MCF 10A (cell line): ENCODE measurements around the gene FLT4. TPM values are rescaled to one million over a fixed set of nuclear protein-coding genes. Genes with fewer than 3 reads are reported as not detected.

Experiments used
- BruUV-seq: library from RNA; stranded (reverse); fragments of 400-500 nt; replicated peaks from 2 replicates; lab custom pipeline; 2021; lab: Mats Ljungman, UMichigan
- CTCF ChIA-PET: fragments of 300-600 bp; sonication (Branson Sonifier 250); formaldehyde crosslinking; extraction: SDS; loops from one replicate; lab custom pipeline; 2021; ENCODE audit warnings: antibody characterized with exemption, inconsistent platforms; lab: Yijun Ruan, JAX
- POLR2A ChIA-PET: fragments of 300-600, 350-650 bp; sonication (Branson Sonifier 250); formaldehyde crosslinking; extraction: SDS; loops from one replicate; lab custom pipeline; 2020; ENCODE audit warnings: antibody characterized with exemption, inconsistent platforms; lab: Yijun Ruan, JAX
- DNase-seq: peaks from one replicate; pipeline ENCODE4 v3.0.0-alpha.2; 2018; ENCODE audit not compliant: unreplicated experiment
- H3K27ac Mint-ChIP-seq: one replicate; pipeline ENCODE4 v1.8.0; 2022; ENCODE audit warnings: mild to moderate bottlenecking, low read depth, mixed read lengths; ENCODE audit not compliant: unreplicated experiment
- H3K27me3 Mint-ChIP-seq: one replicate; pipeline ENCODE4 v1.8.0; 2022; ENCODE audit warnings: mixed read lengths; ENCODE audit not compliant: insufficient read depth, unreplicated experiment
- H3K36me3 Mint-ChIP-seq: one replicate; pipeline ENCODE4 v1.8.0; 2022; ENCODE audit warnings: mild to moderate bottlenecking, moderate library complexity, mixed read lengths; ENCODE audit not compliant: insufficient read depth, unreplicated experiment
- H3K4me1 Mint-ChIP-seq: one replicate; pipeline ENCODE4 v1.8.0; 2022; ENCODE audit warnings: mixed read lengths; ENCODE audit not compliant: insufficient read depth, unreplicated experiment
- H3K4me3 Mint-ChIP-seq: one replicate; pipeline ENCODE4 v1.8.0; 2022; ENCODE audit warnings: mild to moderate bottlenecking, moderate library complexity, mixed read lengths; ENCODE audit not compliant: unreplicated experiment
- H3K9me3 Mint-ChIP-seq: one replicate; pipeline ENCODE4 v1.8.0; 2022; ENCODE audit warnings: mixed read lengths; ENCODE audit not compliant: unreplicated experiment
- intact Hi-C: fragments of 100-400 bp; cut with micrococcal nuclease; formaldehyde crosslinking; loops from 2 replicates; pipeline ENCODE4 v1.14.1; 2022
- total RNA-seq: library from RNA; stranded (reverse); gene quantifications from 2 replicates; pipeline ENCODE4 v1.2.3, GENCODE V29; 2022
- TF ChIP-seq, protein P1 (sequence below): fragments of 200-600 bp; IDR thresholded peaks from one replicate; pipeline ENCODE4 v1.8.0; 2022; ENCODE audit warnings: antibody characterized with exemption, mild to moderate bottlenecking; ENCODE audit not compliant: unreplicated experiment

FLT4 gene
- total RNA-seq, 1 experiment from 2014 or later, result not detected

DNA sequence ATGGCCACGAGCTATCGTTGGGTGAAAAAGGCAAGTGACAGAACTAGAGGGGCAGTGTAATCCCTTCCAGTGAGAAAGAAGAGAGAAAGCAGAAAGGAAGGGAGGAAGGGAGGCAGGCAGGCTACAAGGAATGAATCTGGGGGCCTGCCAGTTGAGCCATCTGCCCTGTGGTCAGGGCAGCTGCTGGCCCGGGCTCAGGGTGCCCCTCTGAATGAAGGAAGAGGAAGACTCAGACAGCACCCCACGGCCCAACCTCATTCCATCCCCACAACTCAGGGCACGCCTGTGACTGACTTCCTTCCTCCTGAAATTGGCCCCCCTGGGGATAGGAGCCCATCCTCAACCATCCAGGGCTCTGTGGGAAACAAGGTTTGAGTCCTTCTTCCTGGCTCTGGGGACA lies 20.3 kb upstream of the FLT4 start:
- H3K4me1 Mint-ChIP-seq, result peaks cover 8% of the 10 kb centered on the region
- no peaks in the 10 kb centered on the region for H3K36me3 Mint-ChIP-seq
- TF ChIP-seq, protein P1, sequence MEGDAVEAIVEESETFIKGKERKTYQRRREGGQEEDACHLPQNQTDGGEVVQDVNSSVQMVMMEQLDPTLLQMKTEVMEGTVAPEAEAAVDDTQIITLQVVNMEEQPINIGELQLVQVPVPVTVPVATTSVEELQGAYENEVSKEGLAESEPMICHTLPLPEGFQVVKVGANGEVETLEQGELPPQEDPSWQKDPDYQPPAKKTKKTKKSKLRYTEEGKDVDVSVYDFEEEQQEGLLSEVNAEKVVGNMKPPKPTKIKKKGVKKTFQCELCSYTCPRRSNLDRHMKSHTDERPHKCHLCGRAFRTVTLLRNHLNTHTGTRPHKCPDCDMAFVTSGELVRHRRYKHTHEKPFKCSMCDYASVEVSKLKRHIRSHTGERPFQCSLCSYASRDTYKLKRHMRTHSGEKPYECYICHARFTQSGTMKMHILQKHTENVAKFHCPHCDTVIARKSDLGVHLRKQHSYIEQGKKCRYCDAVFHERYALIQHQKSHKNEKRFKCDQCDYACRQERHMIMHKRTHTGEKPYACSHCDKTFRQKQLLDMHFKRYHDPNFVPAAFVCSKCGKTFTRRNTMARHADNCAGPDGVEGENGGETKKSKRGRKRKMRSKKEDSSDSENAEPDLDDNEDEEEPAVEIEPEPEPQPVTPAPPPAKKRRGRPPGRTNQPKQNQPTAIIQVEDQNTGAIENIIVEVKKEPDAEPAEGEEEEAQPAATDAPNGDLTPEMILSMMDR, result no peak
- H3K27me3 Mint-ChIP-seq, result peaks cover 7% of the 10 kb centered on the region
- POLR2A ChIA-PET, result no interaction called here
- no peak overlapping the region for H3K4me3 Mint-ChIP-seq
- CTCF ChIA-PET, result interaction anchor here (0.7 to 1.6 kb wide), 2 partner anchors 50 to 198 kb away, joined by 3 to 6 read pairs; no protein-coding TSS in a partner anchor
- no peak overlapping the region for H3K27ac Mint-ChIP-seq
- H3K9me3 Mint-ChIP-seq, result peaks cover 6% of the 10 kb centered on the region
- no peak for DNase-seq
- intact Hi-C loops, result loop anchor here (1.0 to 10.0 kb wide), 4 partner anchors 63 to 542 kb away; no protein-coding TSS in a partner anchor
- no TSS peak for BruUV-seq

DNA sequence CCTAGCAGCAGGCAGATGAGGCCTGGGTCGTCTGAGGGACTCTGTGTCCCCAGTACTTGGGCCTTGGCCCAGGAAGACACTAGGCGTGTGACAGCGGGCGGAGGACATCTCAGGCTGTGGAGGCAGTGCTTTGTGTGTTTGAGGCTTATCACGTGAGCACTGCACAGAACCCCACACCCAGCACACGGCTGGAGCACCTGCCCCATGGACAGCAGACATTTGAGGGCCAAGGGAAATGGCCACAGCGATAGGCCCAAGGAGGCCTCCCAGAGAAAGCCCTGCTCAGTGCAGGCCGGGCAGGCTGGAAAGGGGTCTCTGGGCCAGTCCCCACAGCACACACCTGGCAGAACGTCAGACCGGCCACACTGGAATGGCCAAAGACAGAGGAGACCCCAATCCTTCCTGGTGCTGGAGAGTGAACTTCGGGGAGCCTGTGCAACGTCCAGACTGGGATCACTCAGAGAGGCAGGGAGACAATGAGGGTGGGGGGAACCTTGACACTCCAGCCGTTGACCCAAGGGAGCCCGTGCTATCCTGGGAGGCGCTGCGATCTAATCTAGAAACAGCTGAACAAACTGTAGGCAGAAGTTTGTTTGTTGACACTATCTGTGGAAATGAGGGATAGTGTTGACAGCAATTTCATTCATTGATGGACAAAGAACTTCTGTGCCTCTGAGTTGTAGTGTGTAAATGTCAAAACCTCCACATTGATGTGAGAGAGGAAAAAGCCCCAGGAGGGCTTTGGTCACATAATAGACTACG lies 19.6 kb upstream of the FLT4 start:
- CTCF ChIA-PET, result interaction anchor here (0.6 to 1.6 kb wide), 3 partner anchors 49 to 1698 kb away, joined by 3 to 6 read pairs (median 3); no protein-coding TSS in a partner anchor

DNA sequence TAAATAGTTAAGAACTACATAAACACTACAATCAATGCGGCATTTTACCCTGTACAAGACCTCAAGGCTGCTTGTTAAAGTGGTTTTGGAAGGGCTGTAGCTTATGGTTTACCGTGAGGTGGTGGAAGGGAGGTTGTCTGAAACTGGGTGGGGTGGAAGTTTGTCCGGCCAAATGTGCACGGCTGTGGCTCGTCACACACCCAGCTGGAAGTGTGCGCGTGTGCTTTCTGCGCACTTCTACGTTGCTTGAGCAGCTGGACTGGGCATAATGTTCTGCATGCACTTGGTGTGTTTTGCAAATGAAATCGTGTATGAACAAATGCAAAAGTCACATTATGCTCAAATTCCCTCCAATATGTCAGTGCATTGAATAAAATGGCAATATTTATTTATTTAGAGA lies 17.4 kb upstream of the FLT4 start:
- Mint-ChIP-seq H3K27ac (no peak overlapping the region), H3K27me3 (peaks cover 7% of the 10 kb centered on the region), H3K36me3 (no peaks in the 10 kb centered on the region), H3K4me3 (no peak overlapping the region), H3K4me1 (peaks cover 8% of the 10 kb centered on the region), H3K9me3 (peaks cover 6% of the 10 kb centered on the region)
- DNase-seq, result no peak
- POLR2A ChIA-PET, result interaction anchor here (0.6 kb wide), 1 partner anchor 307 kb away, joined by 3 read pairs; no protein-coding TSS in a partner anchor
- intact Hi-C loops, result no loop called here
- CTCF ChIA-PET, result interaction anchor here (0.6 to 0.7 kb wide), 2 partner anchors 55 to 439 kb away, joined by 3 read pairs; no protein-coding TSS in a partner anchor
- BruUV-seq, result no TSS peak
- TF ChIP-seq, protein P1, result no peak

More for the DNA sequence above, 19.6 kb upstream of the FLT4 start:
- H3K36me3 Mint-ChIP-seq, result no peaks in the 10 kb centered on the region
- BruUV-seq, result no TSS peak
- DNase-seq, result no peak
- POLR2A ChIA-PET, result no interaction called here
- H3K4me1 Mint-ChIP-seq, result peaks cover 8% of the 10 kb centered on the region
- H3K9me3 Mint-ChIP-seq, result peaks cover 6% of the 10 kb centered on the region
- no peak overlapping the region for H3K27ac Mint-ChIP-seq
- TF ChIP-seq, protein P1, result no peak
- intact Hi-C loops, result no loop called here
- H3K4me3 Mint-ChIP-seq, result no peak overlapping the region
- H3K27me3 Mint-ChIP-seq, result peaks cover under 1% of the 10 kb centered on the region

DNA sequence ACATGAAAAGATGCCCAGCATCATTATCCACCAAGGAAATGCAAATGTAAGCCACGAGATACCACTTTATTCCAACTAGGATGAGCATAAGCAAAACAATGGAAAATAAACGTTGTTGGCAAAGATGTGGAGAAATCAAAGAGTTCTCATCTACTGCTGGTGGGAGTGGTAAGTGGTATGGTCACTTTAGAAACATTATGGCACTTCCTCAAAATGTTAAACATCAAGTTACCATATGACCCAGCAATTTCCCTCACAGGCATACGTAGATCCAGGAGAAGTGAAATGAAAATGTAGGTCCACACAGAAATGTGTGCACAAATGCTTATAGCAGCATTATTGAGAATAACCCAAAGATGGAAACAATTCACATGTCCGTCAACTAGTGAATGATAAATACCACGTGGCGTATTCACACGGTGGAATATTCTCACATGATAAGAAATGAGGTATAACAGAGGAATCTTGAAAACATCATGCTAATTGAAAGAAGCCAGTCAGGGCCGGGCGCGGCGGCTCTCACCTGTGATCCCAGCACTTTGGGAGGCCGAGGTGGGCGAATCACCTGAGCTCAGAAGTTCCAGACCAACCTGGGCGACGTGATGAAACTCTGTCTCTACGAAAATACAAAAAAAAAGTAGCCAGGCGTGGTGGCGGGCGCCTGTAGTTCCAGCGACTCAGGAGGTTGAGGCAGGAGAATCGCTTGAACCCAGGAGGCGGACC lies 16.4 kb upstream of the FLT4 start:
- no peak for DNase-seq
- CTCF ChIA-PET, result interaction anchor here (0.6 kb wide), 1 partner anchor 54 kb away, joined by 3 read pairs; no protein-coding TSS in a partner anchor
- intact Hi-C loops, result no loop called here
- POLR2A ChIA-PET, result interaction anchor here (0.6 kb wide), 1 partner anchor 9 kb away, joined by 3 read pairs; no protein-coding TSS in a partner anchor
- H3K9me3 Mint-ChIP-seq, result peaks cover 6% of the 10 kb centered on the region
- no peak overlapping the region for H3K27ac Mint-ChIP-seq
- H3K27me3 Mint-ChIP-seq, result peaks cover 17% of the 10 kb centered on the region
- TF ChIP-seq, protein P1, result no peak
- no TSS peak for BruUV-seq
- H3K4me3 Mint-ChIP-seq, result no peak overlapping the region
- peaks cover 8% of the 10 kb centered on the region for H3K4me1 Mint-ChIP-seq
- no peaks in the 10 kb centered on the region for H3K36me3 Mint-ChIP-seq
